Measurements from ENCODE around the gene PKD1L1. TPM values are rescaled to one million over a fixed set of nuclear protein-coding genes. Genes with fewer than 3 reads are reported as not detected.
A peak's percentile ranks its signal among the peaks of the same experiment; 100 is the strongest.

PKD1L1 gene
- total RNA-seq, 1 donor from 2014 or later = 0.20 TPM

GRCh38 chr7:47907981-47908616 is 40.2 kb downstream of the PKD1L1 start:
- DNase-seq (ENCODE audit: low read depth in 2 of 2) = no peak

GRCh38 chr7:47906883-47907282 is 41.4 kb downstream of the PKD1L1 start:
- no peak for DNase-seq (ENCODE audit: low read depth in 2 of 2)

GRCh38 chr7:47905076-47905920 is 43.0 kb downstream of the PKD1L1 start:
- DNase-seq (ENCODE audit: low read depth in 2 of 2) = no peak

- no peak for DNase-seq (ENCODE audit: low read depth in 2 of 2)
Measured at GRCh38 chr7:47902013-47902412, 46.3 kb downstream of the PKD1L1 start.

- DNase-seq (ENCODE audit: low read depth in 2 of 2) = no peak
Measured at GRCh38 chr7:47901542-47901941, 46.7 kb downstream of the PKD1L1 start.

- DNase-seq (ENCODE audit: low read depth in 2 of 2) = no peak
Measured at GRCh38 chr7:47897831-47898230, 50.4 kb downstream of the PKD1L1 start.

GRCh38 chr7:47896809-47897423 is 51.4 kb downstream of the PKD1L1 start:
- DNase-seq (ENCODE audit: low read depth in 2 of 2) = no peak

- no peak for DNase-seq (ENCODE audit: low read depth in 2 of 2)
Measured at GRCh38 chr7:47895026-47895425, 53.2 kb downstream of the PKD1L1 start.

GRCh38 chr7:47893721-47894365 is 54.4 kb downstream of the PKD1L1 start:
- DNase-seq (ENCODE audit: low read depth in 2 of 2) = no peak

- DNase-seq (ENCODE audit: low read depth in 2 of 2) = peak; percentile 13 to 28
Measured at GRCh38 chr7:47893238-47893637, 55.0 kb downstream of the PKD1L1 start.

GRCh38 chr7:47890606-47891005 is 57.7 kb downstream of the PKD1L1 start:
- DNase-seq (ENCODE audit: low read depth in 2 of 2) = no peak

- no peak for DNase-seq (ENCODE audit: low read depth in 2 of 2)
Measured at GRCh38 chr7:47890125-47890524, 58.1 kb downstream of the PKD1L1 start.

GRCh38 chr7:47889723-47890122 is 58.5 kb downstream of the PKD1L1 start:
- no peak for DNase-seq (ENCODE audit: low read depth in 2 of 2)

GRCh38 chr7:47888371-47889265 is 59.6 kb downstream of the PKD1L1 start:
- no peak for DNase-seq (ENCODE audit: low read depth in 2 of 2)

- DNase-seq (ENCODE audit: low read depth in 2 of 2) = no peak
Measured at GRCh38 chr7:47887016-47887640, 61.1 kb downstream of the PKD1L1 start.

GRCh38 chr7:47885987-47886811 is 62.1 kb downstream of the PKD1L1 start:
- no peak for DNase-seq (ENCODE audit: low read depth in 2 of 2)

- no peak for DNase-seq (ENCODE audit: low read depth in 2 of 2)
Measured at GRCh38 chr7:47885309-47885986, 62.8 kb downstream of the PKD1L1 start.

GRCh38 chr7:47884675-47885074 is 63.6 kb downstream of the PKD1L1 start:
- DNase-seq (ENCODE audit: low read depth in 2 of 2) = no peak

- no peak for DNase-seq (ENCODE audit: low read depth in 2 of 2)
Measured at GRCh38 chr7:47882635-47883034, 65.6 kb downstream of the PKD1L1 start.

All from lung microvascular endothelial cell (primary cell).